KMS-11 (cell line): Measurements from ENCODE around the gene TRIM9.

Source experiments
- H2AFZ ChIP-seq: fragments of 200-600 bp; sonication (generic); 2 replicates; pipeline ENCODE4 v1.6.1; 2016; ENCODE audit warnings: antibody characterized with exemption, mixed run types, low read depth
- H3K27ac ChIP-seq: fragments of 200-600 bp; sonication (generic); 2 replicates; pipeline ENCODE4 v1.6.1; 2016; ENCODE audit warnings: mild to moderate bottlenecking, mixed run types
- H3K27me3 ChIP-seq: fragments of 200-600 bp; sonication (generic); 2 replicates; pipeline ENCODE4 v1.6.1; 2017; ENCODE audit warnings: mild to moderate bottlenecking, low read depth, mixed run types, moderate library complexity; ENCODE audit not compliant: insufficient read depth
- H3K36me3 ChIP-seq: fragments of 200-600 bp; sonication (generic); 2 replicates; pipeline ENCODE4 v1.6.1; 2017; ENCODE audit warnings: mild to moderate bottlenecking, mixed run types; ENCODE audit not compliant: insufficient read depth
- H3K4me1 ChIP-seq: fragments of 200-600 bp; sonication (generic); 2 replicates; pipeline ENCODE4 v1.6.1; 2016; ENCODE audit warnings: mild to moderate bottlenecking, low read depth, mixed run types; ENCODE audit not compliant: poor library complexity, severe bottlenecking
- H3K4me2 ChIP-seq: fragments of 200-600 bp; sonication (generic); 2 replicates; pipeline ENCODE4 v1.7.0; 2016; ENCODE audit warnings: mild to moderate bottlenecking, mixed run types
- H3K4me3 ChIP-seq: fragments of 200-600 bp; sonication (generic); IDR thresholded peaks from 2 replicates; pipeline ENCODE4 v1.6.1; 2017; ENCODE audit warnings: low read depth, low read length, mixed read lengths; ENCODE audit not compliant: insufficient read depth
- H3K79me2 ChIP-seq: fragments of 200-600 bp; sonication (generic); 2 replicates; pipeline ENCODE4 v1.6.1; 2016; ENCODE audit warnings: low read depth, mixed run types; ENCODE audit not compliant: insufficient read depth
- H3K9ac ChIP-seq: fragments of 200-600 bp; sonication (generic); 2 replicates; pipeline ENCODE4 v1.6.1; 2016; ENCODE audit warnings: mild to moderate bottlenecking, mixed run types
- H4K20me1 ChIP-seq: fragments of 200-600 bp; sonication (generic); 2 replicates; pipeline ENCODE4 v1.6.1; 2016; ENCODE audit warnings: mild to moderate bottlenecking, mixed run types; ENCODE audit not compliant: insufficient read depth
- CTCF ChIP-seq: fragments of 200-600 bp; sonication (generic); conservative IDR thresholded peaks from 2 replicates; pipeline ENCODE4 v1.6.1; 2017; ENCODE audit warnings: low read depth, mild to moderate bottlenecking, antibody characterized with exemption, low read length, moderate library complexity, mixed read lengths

TRIM9 gene

GRCh38 chr14:51058382-51058781, 36.5 kb downstream of the TRIM9 start:
- no peak overlapping the region for H3K27ac ChIP-seq
- no peaks in the 10 kb centered on the region for H4K20me1 ChIP-seq
- H3K27me3 ChIP-seq, result no peaks in the 10 kb centered on the region
- no peak overlapping the region for H2AFZ ChIP-seq
- H3K4me3 ChIP-seq, result no peak overlapping the region
- H3K4me2 ChIP-seq, result no peak overlapping the region
- no peak overlapping the region for H3K9ac ChIP-seq
- no peaks in the 10 kb centered on the region for H3K36me3 ChIP-seq
- TF ChIP-seq CTCF, result no peak
- H3K79me2 ChIP-seq, result no peaks in the 10 kb centered on the region
- H3K4me1 ChIP-seq, result no peaks in the 10 kb centered on the region

GRCh38 chr14:51056421-51056820, 38.5 kb downstream of the TRIM9 start:
- H3K36me3 ChIP-seq, result no peaks in the 10 kb centered on the region
- no peak overlapping the region for H3K9ac ChIP-seq
- H2AFZ ChIP-seq, result no peak overlapping the region
- no peak overlapping the region for H3K27ac ChIP-seq
- no peaks in the 10 kb centered on the region for H4K20me1 ChIP-seq
- H3K4me3 ChIP-seq, result no peak overlapping the region
- H3K79me2 ChIP-seq, result no peaks in the 10 kb centered on the region
- no peaks in the 10 kb centered on the region for H3K27me3 ChIP-seq
- no peak for TF ChIP-seq CTCF
- H3K4me1 ChIP-seq, result no peaks in the 10 kb centered on the region
- no peak overlapping the region for H3K4me2 ChIP-seq

GRCh38 chr14:51053157-51053556, 41.7 kb downstream of the TRIM9 start:
- H3K4me1 ChIP-seq, result no peaks in the 10 kb centered on the region
- no peaks in the 10 kb centered on the region for H3K36me3 ChIP-seq
- H3K9ac ChIP-seq, result no peak overlapping the region
- no peak overlapping the region for H3K27ac ChIP-seq
- no peaks in the 10 kb centered on the region for H3K27me3 ChIP-seq
- H3K4me2 ChIP-seq, result no peak overlapping the region
- H3K4me3 ChIP-seq, result no peak overlapping the region
- H4K20me1 ChIP-seq, result no peaks in the 10 kb centered on the region
- no peaks in the 10 kb centered on the region for H3K79me2 ChIP-seq
- H2AFZ ChIP-seq, result no peak overlapping the region
- no peak for TF ChIP-seq CTCF

- no peaks in the 10 kb centered on the region for H3K79me2 ChIP-seq
- no peak overlapping the region for H3K4me3 ChIP-seq
- no peak overlapping the region for H3K4me2 ChIP-seq
- H3K9ac ChIP-seq, result no peak overlapping the region
- no peaks in the 10 kb centered on the region for H3K4me1 ChIP-seq
- TF ChIP-seq CTCF, result no peak
- no peaks in the 10 kb centered on the region for H3K36me3 ChIP-seq
- H2AFZ ChIP-seq, result no peak overlapping the region
- no peaks in the 10 kb centered on the region for H4K20me1 ChIP-seq
- no peaks in the 10 kb centered on the region for H3K27me3 ChIP-seq
- no peak overlapping the region for H3K27ac ChIP-seq
These were observed 49.9 kb downstream of the TRIM9 start for GRCh38 chr14:51044961-51045360.

- Histone ChIP-seq H3K27me3 (no peaks in the 10 kb centered on the region), H3K9ac (no peak overlapping the region), H3K27ac (no peak overlapping the region), H3K4me3 (no peak overlapping the region), H3K4me1 (no peaks in the 10 kb centered on the region), H4K20me1 (no peaks in the 10 kb centered on the region), H2AFZ (no peak overlapping the region), H3K79me2 (no peaks in the 10 kb centered on the region), H3K4me2 (no peak overlapping the region), H3K36me3 (no peaks in the 10 kb centered on the region)
- no peak for TF ChIP-seq CTCF
These were observed 53.0 kb downstream of the TRIM9 start for GRCh38 chr14:51041883-51042282.
